SK-N-SH (cell line): Measurements from ENCODE around the gene BRAF. TPM values are rescaled to one million over a fixed set of nuclear protein-coding genes. Genes with fewer than 3 reads are reported as not detected.

ENCODE experiments used
- CTCF ChIA-PET: fragments of 300-600, 350-600 bp; formaldehyde crosslinking; extraction: SDS; loops from one replicate; lab custom pipeline; 2021; lab: Yijun Ruan, JAX
- POLR2A ChIA-PET: fragments of 350-600 bp; sonication (Branson Sonifier 250); formaldehyde crosslinking; extraction: SDS; loops from one replicate; lab custom pipeline; 2020; ENCODE audit warnings: antibody characterized with exemption, inconsistent platforms; lab: Yijun Ruan, JAX
- DNase-seq: peaks from one replicate; pipeline ENCODE4 v3.0.0; 2012
- H2AFZ ChIP-seq: fragments of 200-600 bp; sonication (generic); 2 replicates; pipeline ENCODE4 v1.8.1; 2016; ENCODE audit warnings: antibody characterized with exemption, mild to moderate bottlenecking, low read depth
- H3F3A ChIP-seq: fragments of 200-600 bp; sonication (generic); replicated peaks from 2 replicates; pipeline ENCODE3; 2016; ENCODE audit warnings: antibody characterized with exemption, mild to moderate bottlenecking; ENCODE audit not compliant: insufficient read depth
- H3K27ac ChIP-seq, 2 experiments: fragments of 200-500 bp in 1 of 2; fragments of 200-600 bp in 1 of 2; sonication (Bioruptor generic) in 1 of 2; sonication (generic), shearing (Covaris generic) in 1 of 2; 2 replicates each; pipeline versions ENCODE4 v1.5.1 to v1.6.1; 2014 to 2016; ENCODE audit warnings: low read depth in 2 of 2, inconsistent platforms in 1 of 2, low read length in 1 of 2, mild to moderate bottlenecking in 1 of 2, mixed read lengths in 1 of 2
- H3K27me3 ChIP-seq: fragments of 200-600 bp; sonication (generic), shearing (Covaris generic); 2 replicates; pipeline ENCODE4 v1.6.1; 2016; ENCODE audit warnings: mixed run types; ENCODE audit not compliant: insufficient read depth
- H3K36me3 ChIP-seq, 2 experiments: fragments of 200-500 bp in 1 of 2; fragments of 200-600 bp in 1 of 2; sonication (Bioruptor generic) in 1 of 2; sonication (generic) in 1 of 2; replicated peaks in 1 of 2; 2 replicates each; pipeline versions ENCODE3 to v1.5.1; 2014 to 2016; ENCODE audit warnings: low read length in 1 of 2, mild to moderate bottlenecking in 1 of 2; ENCODE audit not compliant: insufficient read depth in 2 of 2, control insufficient read depth in 1 of 2
- H3K4me1 ChIP-seq, 2 experiments: fragments of 200-500 bp in 1 of 2; fragments of 200-600 bp in 1 of 2; sonication (Bioruptor generic) in 1 of 2; sonication (generic), shearing (Covaris generic) in 1 of 2; 2 replicates each; pipeline versions ENCODE4 v1.5.1 to v1.6.1; 2014 to 2016; ENCODE audit warnings: low read depth in 1 of 2, low read length in 1 of 2, mixed run types in 1 of 2; ENCODE audit not compliant: insufficient read depth in 2 of 2, control insufficient read depth in 1 of 2
- H3K4me2 ChIP-seq: fragments of 200-600 bp; sonication (generic), shearing (Covaris generic); 2 replicates; pipeline ENCODE4 v1.6.1; 2017; ENCODE audit warnings: mixed run types
- H3K4me3 ChIP-seq, 2 experiments: fragments of 200-500 bp in 1 of 2; fragments of 200-600 bp in 1 of 2; sonication (Bioruptor generic) in 1 of 2; sonication (generic), shearing (Covaris generic) in 1 of 2; 2 replicates each; pipeline versions ENCODE4 v1.5.1 to v1.8.1; 2014 to 2016; ENCODE audit warnings: low read depth in 2 of 2, inconsistent platforms in 1 of 2, low read length in 1 of 2, mild to moderate bottlenecking in 1 of 2, mixed read lengths in 1 of 2, moderate library complexity in 1 of 2
- H3K79me2 ChIP-seq: fragments of 200-600 bp; sonication (generic); 2 replicates; pipeline ENCODE4 v1.8.1; 2017; ENCODE audit warnings: mild to moderate bottlenecking; ENCODE audit not compliant: insufficient read depth
- H3K9ac ChIP-seq: fragments of 200-600 bp; sonication (generic); 2 replicates; pipeline ENCODE4 v1.6.1; 2017; ENCODE audit warnings: mixed run types
- H3K9me2 ChIP-seq: fragments of 200-600 bp; sonication (generic); 2 replicates; pipeline ENCODE4 v1.6.1; 2017; ENCODE audit warnings: mixed run types
- H3K9me3 ChIP-seq: fragments of 200-600 bp; sonication (generic); 2 replicates; pipeline ENCODE4 v1.6.1; 2017; ENCODE audit warnings: mixed run types, mild to moderate bottlenecking, moderate library complexity
- H4K20me1 ChIP-seq: fragments of 200-600 bp; sonication (generic); 2 replicates; pipeline ENCODE4 v1.6.1; 2017; ENCODE audit warnings: mild to moderate bottlenecking, mixed run types; ENCODE audit not compliant: insufficient read depth
- CHD2 ChIP-seq: fragments of 150-350 bp; IDR thresholded peaks from 2 replicates; pipeline ENCODE4 v1.6.1; 2018; ENCODE audit warnings: low read length; ENCODE audit not compliant: partially characterized antibody
- ELF1 ChIP-seq: IDR thresholded peaks from 2 replicates; pipeline ENCODE4 v1.4.0; 2012
- EP300 ChIP-seq, 2 experiments: IDR thresholded peaks; 2 replicates each; pipeline versions ENCODE4 v1.4.0 to v1.6.1; 2012; ENCODE audit warnings: borderline replicate concordance in 1 of 2, low read depth in 1 of 2, low read length in 1 of 2
- FOXM1 ChIP-seq: IDR thresholded peaks from 2 replicates; pipeline ENCODE4 v1.4.0; 2012; ENCODE audit warnings: low read depth, mild to moderate bottlenecking
- GABPA ChIP-seq: IDR thresholded peaks from 2 replicates; pipeline ENCODE4 v1.4.0; 2012; ENCODE audit warnings: low read depth, mild to moderate bottlenecking
- MAX ChIP-seq: IDR thresholded peaks from 2 replicates; pipeline ENCODE4 v1.4.0; 2012; ENCODE audit warnings: low read depth
- MXI1 ChIP-seq: IDR thresholded peaks from 2 replicates; pipeline ENCODE4 v1.6.1; 2012; ENCODE audit warnings: mild to moderate bottlenecking, low read depth, low read length, improper control_type of control experiment
- NFIC ChIP-seq: IDR thresholded peaks from 2 replicates; pipeline ENCODE4 v1.4.0; 2012; ENCODE audit warnings: borderline replicate concordance
- NRF1 ChIP-seq: IDR thresholded peaks from 2 replicates; pipeline ENCODE4 v1.6.1; 2012; ENCODE audit warnings: low read depth, mild to moderate bottlenecking, low read length
- PBX3 ChIP-seq: IDR thresholded peaks from 2 replicates; pipeline ENCODE4; 2012
- POLR2AphosphoS5 ChIP-seq: IDR thresholded peaks from 2 replicates; pipeline ENCODE4 v1.6.1; 2012; ENCODE audit warnings: low read depth, low read length
- RCOR1 ChIP-seq: fragments of 150-350 bp; IDR thresholded peaks from 2 replicates; pipeline ENCODE4 v1.6.1; 2017; ENCODE audit warnings: antibody characterized with exemption, low read length
- SIN3A ChIP-seq: IDR thresholded peaks from 2 replicates; pipeline ENCODE4 v1.6.1; 2012; ENCODE audit warnings: low read depth, mild to moderate bottlenecking, low read length, moderate library complexity, borderline replicate concordance
- SMC3 ChIP-seq: IDR thresholded peaks from 2 replicates; pipeline ENCODE4 v1.6.1; 2012; ENCODE audit warnings: low read depth, low read length, improper control_type of control experiment
- TAF1 ChIP-seq: IDR thresholded peaks from 2 replicates; pipeline ENCODE4 v1.6.1; 2012; ENCODE audit warnings: low read depth, mild to moderate bottlenecking, low read length, moderate library complexity, borderline replicate concordance
- TCF12 ChIP-seq: IDR thresholded peaks from 2 replicates; pipeline ENCODE4 v1.4.0; 2012
- YY1 ChIP-seq: IDR thresholded peaks from 2 replicates; pipeline ENCODE4 v1.4.0; 2012; ENCODE audit warnings: low read depth, mild to moderate bottlenecking
- ZBTB33 ChIP-seq: IDR thresholded peaks from 2 replicates; pipeline ENCODE4 v1.4.0; 2012; ENCODE audit warnings: low read depth, borderline replicate concordance
- WGBS: methylation state at CpG from one replicate; pipeline ENCODE4 v1.1.6; 2017; ENCODE audit warnings: low lambda C conversion rate; 5-methylcytosine and 5-hydroxymethylcytosine counted together
- polyA plus RNA-seq, 3 experiments: library from polyadenylated mRNA; depleted of rRNA; stranded (reverse); fragments of >200 nt; gene quantifications; 2 replicates each; pipeline ENCODE4 v1.2.3, GENCODE V29; 2012
- TF ChIP-seq, protein P1 (sequence below): IDR thresholded peaks from 2 replicates; pipeline ENCODE4 v1.4.0; 2012; ENCODE audit warnings: low read depth, borderline replicate concordance

Gene BRAF
- polyA plus RNA-seq, 1 of the 3 experiments (the other 2 are of a cell fraction) = 5.2 TPM

GRCh38 chr7:140697447-140698143 is 227.1 kb downstream of the BRAF start:
- WGBS = 26% methylated on average over 24 of the region's 24 CpGs
- peaks cover 3 to 12% of the 10 kb centered on the region in 2 experiments for H3K36me3 ChIP-seq
- POLR2A ChIA-PET = interaction anchor here (1.0 kb wide), 1 partner anchor 317 kb away, joined by 4 read pairs; the partner anchor contains the start of gene MRPS33
- no peaks in the 10 kb centered on the region for H3K9me3 ChIP-seq
- TF ChIP-seq MXI1 (peak; percentile 10; the same call in 1 of the 2 replicates), TAF1 (0 out of 2 replicates have a peak, but pooled peaks have one; percentile 5), NFIC (no peak), YY1 (no peak), ZBTB33 (no peak), EP300 (IDR thresholded peaks at IDR 0.05; ENCODE audit: borderline replicate concordance in 1 of 2, low read depth in 1 of 2, low read length in 1 of 2) (no peak)
- peak overlapping the region; percentile 85 for H3K9ac ChIP-seq
- no peak for DNase-seq
- peak overlapping the region; percentile 87 to 94 for H3K27ac ChIP-seq
- H3K9me2 ChIP-seq = no peaks in the 10 kb centered on the region
- H3K4me3 ChIP-seq = peak overlapping the region; percentile 79 to 95
- peaks cover 15 to 18% of the 10 kb centered on the region in 2 experiments; a peak in 3 of 4 replicates for H3K4me1 ChIP-seq
- H4K20me1 ChIP-seq = peaks cover 4% of the 10 kb centered on the region
- CTCF ChIA-PET = interaction anchor here (0.6 to 1.9 kb wide), 6 partner anchors 9 to 227 kb away, joined by 3 to 7 read pairs (median 4); partner anchors contain the start of gene BRAF
- H3K4me2 ChIP-seq = peak overlapping the region; percentile 89
- H3K27me3 ChIP-seq = no peaks in the 10 kb centered on the region
- H2AFZ ChIP-seq = peak overlapping the region; percentile 88
- H3K79me2 ChIP-seq = peaks cover 54% of the 10 kb centered on the region
- H3F3A ChIP-seq = peaks cover 3% of the 10 kb centered on the region

GRCh38 chr7:140696680-140697446 is 227.9 kb downstream of the BRAF start, which contains the start of gene NDUFB2:
TSS of gene NDUFB2 (plus strand) at chr7:140696708. CDS start at chr7:140696745, 37 bp downstream.
- Histone ChIP-seq H3K9me2 (no peaks in the 10 kb centered on the region), H3K9ac (peak within 1 kb of the TSS; percentile 85), H3K4me3 (peak within 1 kb of the TSS; percentile 79 to 95), H4K20me1 (no peaks in the 10 kb centered on the region; the same call in none of the 2 replicates), H3K9me3 (no peaks in the 10 kb centered on the region), H3K79me2 (peaks cover 47% of the 10 kb centered on the region), H3K4me1 (peaks cover 8 to 18% of the 10 kb centered on the region in 2 experiments; a peak in 3 of 4 replicates), H3K4me2 (peak within 1 kb of the TSS; percentile 89), H3F3A (no peaks in the 10 kb centered on the region), H3K27me3 (no peaks in the 10 kb centered on the region), H2AFZ (peak within 1 kb of the TSS; percentile 88), H3K27ac (peak within 1 kb of the TSS; percentile 87 to 94), H3K36me3 (peaks cover 5 to 12% of the 10 kb centered on the region in 2 experiments)
- CTCF ChIA-PET = interaction anchor here (0.6 to 1.9 kb wide), 11 partner anchors 8 to 910 kb away, joined by 3 to 7 read pairs (median 4); partner anchors contain the start of gene BRAF
- peak; percentile 96 for DNase-seq
- POLR2A ChIA-PET = interaction anchor here (0.6 to 1.5 kb wide), 10 partner anchors 11 to 1005 kb away, joined by 3 to 10 read pairs (median 4); partner anchors contain the start of genes ADCK2, DENND11 and MRPS33
- TF ChIP-seq MXI1 (peak; percentile 91), RCOR1 (no peak), POLR2AphosphoS5 (peak; percentile 96), NRF1 (peak; percentile 47), FOXM1 (no peak), EP300 (IDR thresholded peaks at IDR 0.05; ENCODE audit: borderline replicate concordance in 1 of 2, low read depth in 1 of 2, low read length in 1 of 2) (peak; percentile 9 to 21; a peak in 1 of 4 replicates), SMC3 (peak; percentile 5; the same call in 1 of the 2 replicates), NFIC (no peak; the same call in 1 of the 2 replicates), PBX3 (peak; percentile 74; the same call in 1 of the 2 replicates), YY1 (0 out of 2 replicates have a peak, but pooled peaks have one; percentile 42), CHD2 (peak; percentile 29), TCF12 (no peak), MAX (peak; percentile 91), TAF1 (peak; percentile 20; the same call in 1 of the 2 replicates), ELF1 (peak; percentile 77), SIN3A (peak; percentile 76; the same call in 1 of the 2 replicates), GABPA (peak; percentile 40)
- TF ChIP-seq, protein P1, sequence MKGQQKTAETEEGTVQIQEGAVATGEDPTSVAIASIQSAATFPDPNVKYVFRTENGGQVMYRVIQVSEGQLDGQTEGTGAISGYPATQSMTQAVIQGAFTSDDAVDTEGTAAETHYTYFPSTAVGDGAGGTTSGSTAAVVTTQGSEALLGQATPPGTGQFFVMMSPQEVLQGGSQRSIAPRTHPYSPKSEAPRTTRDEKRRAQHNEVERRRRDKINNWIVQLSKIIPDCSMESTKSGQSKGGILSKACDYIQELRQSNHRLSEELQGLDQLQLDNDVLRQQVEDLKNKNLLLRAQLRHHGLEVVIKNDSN = peak; percentile 72
- 1% methylated on average over 62 of the region's 82 CpGs for WGBS
